Activated B cell treated with CpG ODN at 0.5 μM for 24 hours (primary cell): ENCODE data around the gene UGT2B17. TPM values are rescaled to one million over a fixed set of nuclear protein-coding genes. Genes with fewer than 3 reads are reported as not detected.
"Not testable (repeated sequence)": the region's sequence is repeated elsewhere in the genome, so short reads cannot be mapped to it uniquely, and the experiment has no call there.

Experiments
- ATAC-seq: fragments of 200-7000 bp; cut with Tn5 transposase; one replicate; pipeline ENCODE4 v1.10.0; 2021; ENCODE audit warnings: low read depth, mild to moderate bottlenecking, moderate library complexity
- CTCF ChIA-PET: fragments of 350-600 bp; sonication (Branson Sonifier 250); formaldehyde crosslinking; loops from one replicate; lab custom pipeline; 2021; ENCODE audit warnings: antibody characterized with exemption; lab: Charles Lee
- POLR2A ChIA-PET: fragments of 350-600 bp; sonication (Branson Sonifier 250); formaldehyde crosslinking; loops from one replicate; lab custom pipeline; 2021; ENCODE audit warnings: antibody characterized with exemption; lab: Charles Lee
- DNase-seq: peaks from one replicate; pipeline ENCODE4 v3.0.0; 2022
- H3K27ac Mint-ChIP-seq: one replicate; pipeline ENCODE4 v1.8.0; 2020; ENCODE audit warnings: mixed read lengths
- H3K27me3 Mint-ChIP-seq: one replicate; pipeline ENCODE4 v1.8.0; 2021; ENCODE audit warnings: mixed read lengths
- H3K36me3 Mint-ChIP-seq: one replicate; pipeline ENCODE4 v1.8.0; 2021; ENCODE audit warnings: low read depth, mixed read lengths
- H3K4me1 Mint-ChIP-seq: one replicate; pipeline ENCODE4 v1.8.0; 2021; ENCODE audit warnings: mixed read lengths
- H3K4me3 Mint-ChIP-seq: one replicate; pipeline ENCODE4 v1.8.0; 2020; ENCODE audit warnings: mild to moderate bottlenecking, mixed read lengths
- H3K9me3 Mint-ChIP-seq: one replicate; pipeline ENCODE4 v1.8.0; 2020; ENCODE audit warnings: mixed read lengths
- intact Hi-C: fragments of 100-400 bp; cut with micrococcal nuclease; formaldehyde crosslinking; loops from one replicate; pipeline ENCODE4 v1.15.1; 2024
- total RNA-seq: library from RNA; stranded (reverse); gene quantifications from 2 replicates; pipeline ENCODE4 v1.2.3, GENCODE V29; 2022
- TF ChIP-seq, protein P1 (sequence below): fragments of 200-600 bp; IDR thresholded peaks from one replicate; pipeline ENCODE4 v1.8.0; 2022; ENCODE audit warnings: antibody characterized with exemption, mild to moderate bottlenecking

Gene UGT2B17
- 2.5 and 2.8 TPM in 2 replicates for total RNA-seq

DNA sequence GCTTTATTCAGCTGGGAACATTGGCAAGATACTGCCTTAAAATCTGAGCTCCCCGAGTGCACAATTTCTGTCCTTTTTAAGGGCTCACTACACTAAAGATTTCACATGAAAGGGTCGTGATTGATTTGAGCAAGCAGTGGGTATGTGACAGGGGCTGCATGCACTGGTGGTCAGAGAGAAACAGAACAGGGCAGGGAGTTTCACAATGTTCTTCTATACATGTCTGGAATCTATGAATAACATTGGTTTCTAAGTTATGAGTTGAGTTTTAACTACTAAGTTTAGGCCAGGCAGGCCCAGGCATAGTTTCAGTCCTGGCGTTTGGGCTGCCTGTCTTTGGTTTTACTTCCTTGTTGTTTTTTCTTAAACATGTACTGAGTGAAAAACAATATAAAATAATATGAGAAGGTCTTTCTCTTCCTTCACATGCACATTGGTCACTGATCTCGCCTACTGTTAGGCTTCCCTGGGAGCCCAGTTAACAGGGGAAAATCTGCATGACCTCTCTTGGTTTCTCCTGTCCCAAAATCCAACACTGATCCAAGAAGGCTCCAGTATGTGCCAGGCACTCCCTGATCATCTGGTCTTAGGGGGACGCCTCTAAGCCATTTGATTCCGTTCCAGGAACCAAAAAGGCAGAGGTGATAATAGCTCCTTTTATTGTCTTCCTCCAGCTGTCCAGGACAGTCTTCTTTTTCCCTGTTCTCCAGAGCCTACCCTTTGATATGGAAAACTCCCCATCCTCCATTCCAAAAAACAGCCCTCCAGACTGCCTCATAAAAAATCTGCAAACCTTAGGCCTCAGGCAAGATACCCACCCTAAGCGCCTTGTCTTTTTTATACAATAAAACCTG, at the start of gene UGT2B17:
Gene UGT2B17 (minus strand): TSS at position 51 of the 854 bp plus-strand sequence. CDS start 7,838 bp downstream, outside the sequence.
- Mint-ChIP-seq H3K36me3 (no peaks in the 10 kb centered on the region), H3K4me3 (peak within 1 kb of the TSS; percentile 68), H3K4me1 (peaks cover 28% of the 10 kb centered on the region), H3K9me3 (no peaks in the 10 kb centered on the region), H3K27me3 (no peaks in the 10 kb centered on the region), H3K27ac (peak within 1 kb of the TSS; percentile 80)
- CTCF ChIA-PET = no interaction called here
- TF ChIP-seq, protein P1, sequence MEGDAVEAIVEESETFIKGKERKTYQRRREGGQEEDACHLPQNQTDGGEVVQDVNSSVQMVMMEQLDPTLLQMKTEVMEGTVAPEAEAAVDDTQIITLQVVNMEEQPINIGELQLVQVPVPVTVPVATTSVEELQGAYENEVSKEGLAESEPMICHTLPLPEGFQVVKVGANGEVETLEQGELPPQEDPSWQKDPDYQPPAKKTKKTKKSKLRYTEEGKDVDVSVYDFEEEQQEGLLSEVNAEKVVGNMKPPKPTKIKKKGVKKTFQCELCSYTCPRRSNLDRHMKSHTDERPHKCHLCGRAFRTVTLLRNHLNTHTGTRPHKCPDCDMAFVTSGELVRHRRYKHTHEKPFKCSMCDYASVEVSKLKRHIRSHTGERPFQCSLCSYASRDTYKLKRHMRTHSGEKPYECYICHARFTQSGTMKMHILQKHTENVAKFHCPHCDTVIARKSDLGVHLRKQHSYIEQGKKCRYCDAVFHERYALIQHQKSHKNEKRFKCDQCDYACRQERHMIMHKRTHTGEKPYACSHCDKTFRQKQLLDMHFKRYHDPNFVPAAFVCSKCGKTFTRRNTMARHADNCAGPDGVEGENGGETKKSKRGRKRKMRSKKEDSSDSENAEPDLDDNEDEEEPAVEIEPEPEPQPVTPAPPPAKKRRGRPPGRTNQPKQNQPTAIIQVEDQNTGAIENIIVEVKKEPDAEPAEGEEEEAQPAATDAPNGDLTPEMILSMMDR = no peak
- intact Hi-C loops = no loop called here
- ATAC-seq = peak; percentile 84
- DNase-seq = no peak
- POLR2A ChIA-PET = no interaction called here

DNA sequence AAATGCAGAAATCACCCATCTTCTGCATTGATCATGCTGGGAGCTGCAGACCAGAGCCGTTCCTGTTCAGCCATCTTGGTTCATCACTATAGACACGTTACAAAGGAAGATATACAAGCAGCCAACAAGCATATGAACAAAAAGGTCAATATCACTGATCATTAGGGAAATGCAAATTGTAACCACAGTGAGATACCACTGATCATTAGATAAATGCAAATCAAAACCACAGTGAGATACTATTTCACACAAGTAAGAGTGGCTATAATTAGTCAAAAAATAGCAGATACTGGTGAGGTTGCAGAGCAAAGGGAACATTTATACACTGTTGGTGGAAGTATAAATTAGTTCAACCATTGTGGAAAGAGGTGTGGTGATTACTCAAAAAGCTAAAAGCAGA, 46.6 kb upstream of the UGT2B17 start:
- ATAC-seq, CTCF ChIA-PET, H3K9me3 Mint-ChIP-seq, DNase-seq, H3K4me1 Mint-ChIP-seq, H3K4me3 Mint-ChIP-seq, H3K27me3 Mint-ChIP-seq, intact Hi-C loops, POLR2A ChIA-PET, H3K36me3 Mint-ChIP-seq, H3K27ac Mint-ChIP-seq: not testable (repeated sequence)

DNA sequence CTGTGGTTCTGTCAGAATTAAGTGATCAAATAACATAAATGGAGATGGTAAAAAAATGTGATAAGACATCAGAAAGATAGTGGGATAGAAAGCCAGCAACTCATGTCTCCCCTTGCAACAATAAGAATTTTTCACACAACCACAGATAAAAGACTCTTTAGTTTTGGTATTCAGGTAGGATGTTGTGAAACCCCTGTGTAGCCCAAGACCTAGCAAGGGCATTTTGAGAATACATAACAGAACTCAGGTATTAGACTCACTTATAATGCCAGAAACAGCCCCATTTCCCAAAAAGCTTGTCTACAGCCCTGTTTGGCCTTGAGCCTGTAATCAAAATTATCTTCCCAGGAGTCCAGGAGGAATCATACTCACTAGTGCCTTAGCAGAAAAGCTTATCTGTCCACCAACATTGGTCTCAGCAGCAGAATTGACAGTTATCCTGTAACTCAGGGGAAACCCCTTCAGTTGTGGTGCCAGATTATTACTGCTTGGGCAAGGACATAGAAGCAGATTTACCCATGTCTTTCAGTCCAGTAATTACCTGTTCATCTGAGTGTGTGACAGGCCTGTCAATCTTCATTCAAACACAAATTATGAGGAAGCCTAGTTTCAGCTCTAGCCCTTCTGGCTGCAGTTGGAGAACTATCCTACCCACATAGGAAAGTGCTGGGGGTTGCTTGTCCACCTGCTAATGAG, 41.0 kb upstream of the UGT2B17 start:
- Mint-ChIP-seq H3K27ac (no peak overlapping the region), H3K27me3 (no peaks in the 10 kb centered on the region), H3K9me3 (no peaks in the 10 kb centered on the region), H3K4me1 (no peaks in the 10 kb centered on the region), H3K36me3 (no peaks in the 10 kb centered on the region), H3K4me3 (no peak overlapping the region)
- ChIA-PET CTCF (no interaction called here), POLR2A (no interaction called here)
- TF ChIP-seq, protein P1 = no peak
- DNase-seq = no peak
- no peak for ATAC-seq
- intact Hi-C loops = no loop called here

DNA sequence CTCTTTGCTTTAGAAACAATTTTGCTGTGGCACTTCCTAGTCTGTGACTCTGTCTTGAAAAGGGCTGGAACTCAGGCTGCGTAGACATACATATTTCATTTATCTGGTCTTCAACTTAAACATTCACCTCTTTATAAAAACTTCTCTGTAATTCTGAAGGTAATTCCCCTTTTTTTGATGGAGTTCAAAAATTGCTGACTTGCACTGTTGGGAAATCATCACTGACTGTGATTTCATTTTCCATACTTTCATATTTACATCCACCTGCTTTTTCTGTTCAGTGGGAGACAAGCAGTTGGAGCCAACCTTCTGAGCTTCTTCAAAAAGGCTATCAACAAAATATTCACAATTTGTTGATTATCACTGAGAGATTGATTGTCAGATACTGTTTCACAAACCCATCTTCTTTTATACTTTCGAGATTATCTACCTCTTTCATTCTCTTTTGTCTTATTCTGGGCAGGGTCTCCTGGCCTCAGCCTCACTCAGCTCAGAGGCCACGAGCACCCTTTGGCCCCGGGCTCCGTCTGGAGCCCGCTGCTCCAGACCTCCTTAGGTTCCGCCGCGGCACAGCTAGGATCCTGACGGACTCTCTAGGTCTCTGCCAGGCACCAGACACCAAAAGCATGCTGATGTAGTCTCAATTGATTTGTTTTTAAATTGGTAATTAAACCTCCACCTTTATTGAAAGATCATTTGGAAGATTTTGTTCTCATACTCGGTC, 39.7 kb upstream of the UGT2B17 start:
- ATAC-seq = no peak
- H3K9me3 Mint-ChIP-seq = no peaks in the 10 kb centered on the region
- no peak overlapping the region for H3K4me3 Mint-ChIP-seq
- intact Hi-C loops = no loop called here
- ChIA-PET POLR2A (no interaction called here), CTCF (no interaction called here)
- no peaks in the 10 kb centered on the region for H3K36me3 Mint-ChIP-seq
- no peak for DNase-seq
- no peaks in the 10 kb centered on the region for H3K27me3 Mint-ChIP-seq
- TF ChIP-seq, protein P1 = no peak
- no peaks in the 10 kb centered on the region for H3K4me1 Mint-ChIP-seq
- no peak overlapping the region for H3K27ac Mint-ChIP-seq

DNA sequence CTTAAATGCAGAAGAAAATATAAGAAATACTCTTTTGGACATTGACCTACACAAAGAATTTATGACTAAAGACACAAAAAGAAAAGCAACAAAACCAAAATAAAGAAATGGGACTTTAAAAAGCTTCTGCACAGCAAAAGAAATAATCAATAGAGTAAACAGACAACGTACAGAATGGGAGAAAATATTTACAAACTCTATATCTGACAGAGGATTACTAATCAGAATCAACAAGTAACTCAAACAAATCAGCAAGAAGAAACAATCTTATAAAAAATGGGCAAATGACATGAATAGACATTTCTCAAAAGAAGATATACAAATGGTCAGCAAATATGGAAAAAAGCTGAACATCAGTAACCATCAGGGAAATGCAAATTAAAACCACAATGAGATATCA, 37.6 kb upstream of the UGT2B17 start:
- H3K4me1 Mint-ChIP-seq = no peaks in the 10 kb centered on the region
- no peaks in the 10 kb centered on the region for H3K9me3 Mint-ChIP-seq
- DNase-seq (no peak), ATAC-seq (no peak)
- CTCF ChIA-PET = no interaction called here
- no peak overlapping the region for H3K4me3 Mint-ChIP-seq
- no peaks in the 10 kb centered on the region for H3K27me3 Mint-ChIP-seq
- intact Hi-C loops = no loop called here
- no peak overlapping the region for H3K27ac Mint-ChIP-seq
- H3K36me3 Mint-ChIP-seq = no peaks in the 10 kb centered on the region
- TF ChIP-seq, protein P1 = no peak
- POLR2A ChIA-PET = no interaction called here
